AG10803 (cell line): ENCODE data around the gene LYPD4.
A peak's percentile ranks its signal among the peaks of the same experiment; 100 is the strongest.
"Not testable (repeated sequence)": the region's sequence is repeated elsewhere in the genome, so short reads cannot be mapped to it uniquely, and the experiment has no call there.

Experiments used
- DNase-seq: peaks from one replicate; pipeline ENCODE4 v3.0.0; 2010; ENCODE audit warnings: low read depth
- H3K4me3 ChIP-seq: 2 replicates; pipeline ENCODE4 v1.5.1; 2011; ENCODE audit warnings: mild to moderate bottlenecking, low read length, control low read depth
- TF ChIP-seq, protein P1 (sequence below): conservative IDR thresholded peaks from 2 replicates; pipeline ENCODE4 v1.5.1; 2011; ENCODE audit warnings: mild to moderate bottlenecking, low read length, control low read depth, inconsistent platforms

The LYPD4 gene

DNA sequence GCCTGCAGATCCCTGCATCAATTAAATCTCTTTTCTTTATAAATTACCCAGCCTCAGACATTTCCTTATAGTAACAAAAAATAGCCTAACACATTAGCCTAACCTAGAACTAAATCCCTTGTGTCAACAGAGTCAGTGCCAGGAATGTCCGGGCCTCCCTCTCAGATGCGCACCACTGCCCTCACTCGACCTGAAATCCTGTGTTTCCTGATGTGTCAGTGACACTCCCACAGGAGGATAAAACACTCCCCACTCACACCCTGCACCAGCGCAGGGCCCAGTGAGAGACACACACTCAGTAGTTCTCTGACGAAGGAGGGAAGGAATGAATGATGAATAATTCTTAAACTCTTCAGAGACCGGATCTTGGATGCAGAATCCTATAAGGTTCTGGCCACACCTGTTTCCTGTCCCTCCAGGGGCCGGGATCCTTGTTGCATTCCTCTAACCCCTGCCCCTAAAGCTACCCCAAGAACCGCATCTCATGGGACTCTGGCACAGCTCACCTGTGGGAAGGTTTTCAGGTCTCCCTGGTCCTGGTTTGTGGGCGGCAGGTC is 45.0 kb downstream of the LYPD4 start:
- H3K4me3 ChIP-seq: no peak overlapping the region
- DNase-seq: no peak
- TF ChIP-seq, protein P1, sequence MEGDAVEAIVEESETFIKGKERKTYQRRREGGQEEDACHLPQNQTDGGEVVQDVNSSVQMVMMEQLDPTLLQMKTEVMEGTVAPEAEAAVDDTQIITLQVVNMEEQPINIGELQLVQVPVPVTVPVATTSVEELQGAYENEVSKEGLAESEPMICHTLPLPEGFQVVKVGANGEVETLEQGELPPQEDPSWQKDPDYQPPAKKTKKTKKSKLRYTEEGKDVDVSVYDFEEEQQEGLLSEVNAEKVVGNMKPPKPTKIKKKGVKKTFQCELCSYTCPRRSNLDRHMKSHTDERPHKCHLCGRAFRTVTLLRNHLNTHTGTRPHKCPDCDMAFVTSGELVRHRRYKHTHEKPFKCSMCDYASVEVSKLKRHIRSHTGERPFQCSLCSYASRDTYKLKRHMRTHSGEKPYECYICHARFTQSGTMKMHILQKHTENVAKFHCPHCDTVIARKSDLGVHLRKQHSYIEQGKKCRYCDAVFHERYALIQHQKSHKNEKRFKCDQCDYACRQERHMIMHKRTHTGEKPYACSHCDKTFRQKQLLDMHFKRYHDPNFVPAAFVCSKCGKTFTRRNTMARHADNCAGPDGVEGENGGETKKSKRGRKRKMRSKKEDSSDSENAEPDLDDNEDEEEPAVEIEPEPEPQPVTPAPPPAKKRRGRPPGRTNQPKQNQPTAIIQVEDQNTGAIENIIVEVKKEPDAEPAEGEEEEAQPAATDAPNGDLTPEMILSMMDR: no peak

GRCh38 chr19:41796901-41797300 is 47.6 kb downstream of the LYPD4 start:
- no peak for DNase-seq
- H3K4me3 ChIP-seq: no peak overlapping the region
- TF ChIP-seq, protein P1: no peak

- TF ChIP-seq, protein P1: no peak
- DNase-seq: no peak
- no peak within 1 kb of the TSS for H3K4me3 ChIP-seq
Measured at GRCh38 chr19:41796362-41796761, 48.1 kb downstream of the LYPD4 start, which contains the start of gene CEACAM3. CEACAM3 (plus strand) TSS chr19:41796587; CDS start chr19:41796678, 91 bp downstream.

DNA sequence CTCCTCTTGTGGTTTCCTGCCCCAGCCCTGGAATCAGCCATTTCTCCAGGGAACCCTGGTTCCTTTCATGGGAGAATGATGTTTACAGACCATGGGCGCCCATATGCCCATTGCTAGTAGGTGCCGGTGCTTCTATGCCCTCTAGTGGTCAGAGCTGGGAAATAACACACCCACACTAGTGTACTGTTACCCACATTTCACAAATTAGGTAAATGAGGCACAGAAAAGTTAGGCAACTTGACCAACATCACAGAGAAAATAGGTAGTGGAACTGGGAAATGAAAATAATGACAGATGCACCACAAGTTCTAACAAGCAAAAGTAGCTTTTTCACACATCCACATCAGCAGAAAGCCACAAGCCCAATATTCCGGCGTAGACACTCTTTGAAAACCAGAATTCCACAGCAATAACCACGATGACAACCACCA is 49.4 kb downstream of the LYPD4 start:
- DNase-seq: peak; percentile 28
- no peak overlapping the region for H3K4me3 ChIP-seq
- TF ChIP-seq, protein P1: peak; percentile 74

GRCh38 chr19:41793414-41793727 is 51.1 kb downstream of the LYPD4 start:
- no peak for DNase-seq
- H3K4me3 ChIP-seq: no peak overlapping the region
- TF ChIP-seq, protein P1: no peak

DNA sequence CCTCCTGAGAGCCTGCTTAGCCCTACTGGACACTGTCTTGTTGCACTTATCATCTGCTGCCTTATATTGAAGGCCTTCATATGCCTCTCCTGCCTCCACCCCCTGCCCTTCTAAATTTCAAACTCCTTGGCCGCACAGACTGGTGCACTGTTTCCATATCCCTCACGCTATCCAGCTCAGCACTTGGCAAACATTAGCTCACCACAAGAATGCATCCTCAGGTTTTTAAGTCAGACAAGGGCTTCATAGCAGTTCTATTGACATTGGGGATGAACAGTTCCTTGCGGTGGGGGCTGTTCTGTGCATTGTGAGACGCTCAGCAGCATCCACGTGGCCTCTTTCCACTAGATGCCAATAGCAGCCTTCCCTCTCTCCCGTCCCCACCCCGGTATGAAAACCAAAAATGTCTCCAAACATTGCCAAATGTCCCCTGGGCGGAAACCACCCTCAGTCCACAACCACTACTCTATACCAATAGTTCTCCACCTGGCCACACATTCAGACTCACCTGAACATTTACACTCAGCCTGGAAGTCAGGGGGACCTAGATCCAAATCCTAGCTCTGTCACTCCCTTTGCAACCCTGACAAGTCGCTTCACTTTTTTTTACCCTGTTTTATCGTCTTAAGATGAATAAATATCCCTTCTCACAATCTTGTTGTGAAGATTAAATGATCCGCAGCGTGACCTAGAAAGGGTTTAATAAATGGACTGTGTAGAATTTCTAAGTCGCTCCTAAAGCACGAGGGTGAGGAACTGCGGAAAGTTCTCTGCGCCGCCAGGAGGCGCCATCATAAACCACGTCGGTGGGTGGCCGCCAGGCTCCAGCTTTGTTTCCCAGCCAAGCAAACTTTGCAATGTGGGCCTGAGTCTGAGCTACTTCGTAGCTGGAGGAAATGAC is 51.7 kb downstream of the LYPD4 start:
- TF ChIP-seq, protein P1: peak; percentile 58
- peak; percentile 59 for DNase-seq
- H3K4me3 ChIP-seq: no peak overlapping the region

DNA sequence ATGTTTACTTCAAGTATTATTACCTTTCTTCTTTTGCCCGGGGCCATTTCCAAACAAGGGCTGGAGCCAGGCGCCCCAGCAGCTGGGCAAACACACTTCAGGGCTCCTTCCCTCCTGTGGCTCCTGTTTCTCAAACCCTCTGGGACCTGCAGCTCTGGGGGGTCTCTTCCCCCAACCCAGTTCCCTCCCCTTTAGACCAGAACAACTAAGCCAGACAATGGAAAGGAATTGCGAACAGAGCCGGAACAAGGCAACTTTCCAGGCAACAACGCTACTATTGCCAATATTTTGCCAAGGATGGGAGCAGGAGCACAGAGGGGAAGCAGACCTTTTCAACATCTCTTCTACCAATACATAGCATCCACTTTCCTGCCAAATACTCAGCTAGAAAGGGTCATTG is 55.4 kb downstream of the LYPD4 start:
- not testable (repeated sequence) for H3K4me3 ChIP-seq, DNase-seq

DNA sequence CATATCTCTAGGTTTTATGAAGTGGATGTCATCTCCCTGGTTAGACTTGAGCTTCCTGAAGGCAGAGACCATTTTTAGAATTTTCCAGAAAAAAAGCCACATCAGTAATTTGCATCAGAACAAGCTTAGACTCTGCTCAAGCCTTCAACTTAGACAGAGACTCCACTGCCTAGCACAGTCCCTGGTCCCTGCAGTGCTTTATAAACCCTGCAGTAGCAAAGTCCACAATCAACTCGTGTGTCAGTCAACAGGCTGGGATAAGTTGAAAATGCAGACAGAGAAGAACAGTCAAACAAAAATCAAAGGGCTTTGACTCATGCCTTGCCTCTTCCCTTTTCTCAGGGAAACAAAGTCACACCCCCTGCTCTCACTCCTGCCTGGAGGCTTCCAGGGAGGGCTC is 56.0 kb downstream of the LYPD4 start:
- not testable (repeated sequence) for H3K4me3 ChIP-seq, DNase-seq
